WTC11 (cell line): ENCODE results near the gene GALNT2. TPM values are rescaled to one million over a fixed set of nuclear protein-coding genes. Genes with fewer than 3 reads are reported as not detected.
A peak's percentile ranks its signal among the peaks of the same experiment; 100 is the strongest.

Experiments
- ATAC-seq: fragments of 200-7000 bp; cut with Tn5 transposase; 2 replicates; pipeline ENCODE4 v1.10.0; 2021; ENCODE audit warnings: mild to moderate bottlenecking, moderate library complexity
- CTCF ChIA-PET: fragments of 300-600 bp; sonication (Branson Sonifier 250); formaldehyde crosslinking; loops from one replicate; lab custom pipeline; 2021; ENCODE audit warnings: antibody characterized with exemption; lab: Charles Lee
- POLR2A ChIA-PET: fragments of 350-600 bp; sonication (Branson Sonifier 250); formaldehyde crosslinking; loops from one replicate; lab custom pipeline; 2021; ENCODE audit warnings: antibody characterized with exemption; lab: Charles Lee
- DNase-seq: peaks from one replicate; pipeline ENCODE4 v3.0.0; 2021; ENCODE audit warnings: low spot score
- H3K27ac Mint-ChIP-seq: 2 replicates; pipeline ENCODE4 v1.8.0; 2021; ENCODE audit warnings: mixed read lengths
- H3K27me3 Mint-ChIP-seq: 2 replicates; pipeline ENCODE4 v1.8.0; 2021; ENCODE audit warnings: low read depth, mild to moderate bottlenecking, moderate library complexity, mixed read lengths
- H3K36me3 Mint-ChIP-seq: 2 replicates; pipeline ENCODE4 v1.8.0; 2021; ENCODE audit warnings: mixed read lengths
- H3K4me1 Mint-ChIP-seq: 2 replicates; pipeline ENCODE4 v1.8.0; 2022; ENCODE audit warnings: mixed read lengths
- H3K4me3 Mint-ChIP-seq: 2 replicates; pipeline ENCODE4 v1.8.0; 2021; ENCODE audit warnings: mild to moderate bottlenecking, moderate library complexity, mixed read lengths
- H3K9me3 Mint-ChIP-seq: 2 replicates; pipeline ENCODE4 v1.8.0; 2021; ENCODE audit warnings: mixed read lengths
- GRHL2 ChIP-seq: fragments of 250-450 bp; sonication (Bioruptor Pico); IDR thresholded peaks from 2 replicates; pipeline ENCODE4 v1.8.0; 2022; ENCODE audit warnings: mild to moderate bottlenecking, moderate library complexity; ENCODE audit not compliant: insufficient replicate concordance, severe bottlenecking
- SMAD4 ChIP-seq: sonication (generic); formaldehyde crosslinking; IDR thresholded peaks from 2 replicates; pipeline ENCODE4 v1.8.0; 2022; ENCODE audit warnings: mild to moderate bottlenecking, missing genetic modification reagents
- TEAD4 ChIP-seq: sonication (generic); formaldehyde crosslinking; IDR thresholded peaks from 2 replicates; pipeline ENCODE4 v1.8.0; 2022; ENCODE audit warnings: mild to moderate bottlenecking, missing genetic modification reagents
- ZNF121 ChIP-seq: sonication (generic); formaldehyde crosslinking; IDR thresholded peaks from 2 replicates; pipeline ENCODE4 v1.8.0; 2023; ENCODE audit warnings: missing genetic modification reagents
- ZNF416 ChIP-seq: fragments of 250-450 bp; sonication (Bioruptor Pico); IDR thresholded peaks from 2 replicates; pipeline ENCODE4 v1.9.0; 2021; ENCODE audit warnings: mild to moderate bottlenecking, inconsistent platforms
- total RNA-seq: library from RNA; stranded (reverse); gene quantifications from 3 replicates; pipeline ENCODE4 v1.2.3, GENCODE V29; 2021
- TF ChIP-seq, protein P1 (sequence below): sonication (generic); formaldehyde crosslinking; IDR thresholded peaks from 2 replicates; pipeline ENCODE4 v1.8.0; 2022; ENCODE audit warnings: mild to moderate bottlenecking, missing genetic modification reagents
- TF ChIP-seq, protein P2 (sequence below): sonication (generic); formaldehyde crosslinking; IDR thresholded peaks from 2 replicates; pipeline ENCODE4 v1.8.1; 2022; ENCODE audit warnings: mild to moderate bottlenecking, missing genetic modification reagents, moderate library complexity, borderline replicate concordance
- TF ChIP-seq, protein P3 (sequence below): sonication (generic); formaldehyde crosslinking; IDR thresholded peaks from 2 replicates; pipeline ENCODE4 v1.8.0; 2022; ENCODE audit warnings: missing genetic modification reagents
- TF ChIP-seq, protein P4 (sequence below): sonication (generic); formaldehyde crosslinking; IDR thresholded peaks from 2 replicates; pipeline ENCODE4 v1.8.1; 2023; ENCODE audit warnings: mild to moderate bottlenecking, missing genetic modification reagents, moderate library complexity

GALNT2 gene
- total RNA-seq, 1 experiment from 2014 or later = 74.8 TPM

DNA sequence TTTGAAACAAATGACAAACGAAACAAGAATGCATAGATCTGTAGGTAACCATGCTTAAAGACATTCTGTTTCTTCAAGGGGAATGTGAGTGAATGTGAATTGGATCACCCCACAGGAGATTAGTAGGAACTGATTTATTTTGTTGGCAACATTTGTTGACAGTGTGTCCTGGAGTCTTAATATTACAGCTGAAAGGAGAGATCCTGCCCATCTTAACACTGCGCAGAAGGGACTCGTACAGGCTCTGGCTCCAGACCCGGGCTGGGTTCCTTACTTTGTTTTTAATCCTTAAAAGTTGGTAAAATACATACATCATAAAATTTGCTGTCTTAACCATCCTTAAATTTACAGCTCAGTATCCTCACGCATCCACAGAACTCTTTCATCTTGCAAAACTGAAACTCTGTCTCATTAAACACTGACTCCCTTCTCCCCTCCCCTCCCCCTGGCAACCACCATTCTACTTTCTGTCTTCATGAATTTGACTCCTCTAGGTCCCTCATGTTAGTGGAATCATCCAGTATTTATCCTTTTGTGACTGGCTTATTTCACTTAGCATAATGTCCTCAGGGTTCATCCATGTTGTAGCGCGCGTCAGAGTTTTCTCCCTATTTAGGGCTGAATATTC, 74.1 kb downstream of the GALNT2 start (continued):
- TF ChIP-seq, protein P1, sequence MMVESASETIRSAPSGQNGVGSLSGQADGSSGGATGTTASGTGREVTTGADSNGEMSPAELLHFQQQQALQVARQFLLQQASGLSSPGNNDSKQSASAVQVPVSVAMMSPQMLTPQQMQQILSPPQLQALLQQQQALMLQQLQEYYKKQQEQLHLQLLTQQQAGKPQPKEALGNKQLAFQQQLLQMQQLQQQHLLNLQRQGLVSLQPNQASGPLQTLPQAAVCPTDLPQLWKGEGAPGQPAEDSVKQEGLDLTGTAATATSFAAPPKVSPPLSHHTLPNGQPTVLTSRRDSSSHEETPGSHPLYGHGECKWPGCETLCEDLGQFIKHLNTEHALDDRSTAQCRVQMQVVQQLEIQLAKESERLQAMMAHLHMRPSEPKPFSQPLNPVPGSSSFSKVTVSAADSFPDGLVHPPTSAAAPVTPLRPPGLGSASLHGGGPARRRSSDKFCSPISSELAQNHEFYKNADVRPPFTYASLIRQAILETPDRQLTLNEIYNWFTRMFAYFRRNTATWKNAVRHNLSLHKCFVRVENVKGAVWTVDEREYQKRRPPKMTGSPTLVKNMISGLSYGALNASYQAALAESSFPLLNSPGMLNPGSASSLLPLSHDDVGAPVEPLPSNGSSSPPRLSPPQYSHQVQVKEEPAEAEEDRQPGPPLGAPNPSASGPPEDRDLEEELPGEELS (CRISPR knock-in tag) = no peak
- no peak for TF ChIP-seq GRHL2 (CRISPR knock-in tag)
- TF ChIP-seq TEAD4 = no peak
- TF ChIP-seq SMAD4 (CRISPR knock-in tag) = no peak
- no peak for TF ChIP-seq ZNF416 (CRISPR knock-in tag)

- Mint-ChIP-seq H3K27ac (peak overlapping the region; percentile 32; the same call in 1 of the 2 replicates), H3K4me3 (no peak overlapping the region), H3K36me3 (no peaks in the 10 kb centered on the region), H3K9me3 (no peaks in the 10 kb centered on the region), H3K27me3 (no peaks in the 10 kb centered on the region), H3K4me1 (peaks cover 75% of the 10 kb centered on the region)
- peak; percentile 80; the same call in 1 of the 2 replicates for TF ChIP-seq ZNF121 (CRISPR knock-in tag)
- TF ChIP-seq, protein P2, sequence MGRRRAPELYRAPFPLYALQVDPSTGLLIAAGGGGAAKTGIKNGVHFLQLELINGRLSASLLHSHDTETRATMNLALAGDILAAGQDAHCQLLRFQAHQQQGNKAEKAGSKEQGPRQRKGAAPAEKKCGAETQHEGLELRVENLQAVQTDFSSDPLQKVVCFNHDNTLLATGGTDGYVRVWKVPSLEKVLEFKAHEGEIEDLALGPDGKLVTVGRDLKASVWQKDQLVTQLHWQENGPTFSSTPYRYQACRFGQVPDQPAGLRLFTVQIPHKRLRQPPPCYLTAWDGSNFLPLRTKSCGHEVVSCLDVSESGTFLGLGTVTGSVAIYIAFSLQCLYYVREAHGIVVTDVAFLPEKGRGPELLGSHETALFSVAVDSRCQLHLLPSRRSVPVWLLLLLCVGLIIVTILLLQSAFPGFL (CRISPR knock-in tag) = no peak
- DNase-seq = no peak
- POLR2A ChIA-PET = no interaction called here
- CTCF ChIA-PET = interaction anchor here (0.6 to 1.6 kb wide), 3 partner anchors 8 to 330 kb away, joined by 3 to 5 read pairs (median 4); no protein-coding TSS in a partner anchor
- no peak; the same call in 1 of the 2 replicates for ATAC-seq
These were observed 75.0 kb downstream of the GALNT2 start for GRCh38 chr1:230141797-230142607.

- no peak overlapping the region for H3K4me3 Mint-ChIP-seq
- TF ChIP-seq, protein P3, sequence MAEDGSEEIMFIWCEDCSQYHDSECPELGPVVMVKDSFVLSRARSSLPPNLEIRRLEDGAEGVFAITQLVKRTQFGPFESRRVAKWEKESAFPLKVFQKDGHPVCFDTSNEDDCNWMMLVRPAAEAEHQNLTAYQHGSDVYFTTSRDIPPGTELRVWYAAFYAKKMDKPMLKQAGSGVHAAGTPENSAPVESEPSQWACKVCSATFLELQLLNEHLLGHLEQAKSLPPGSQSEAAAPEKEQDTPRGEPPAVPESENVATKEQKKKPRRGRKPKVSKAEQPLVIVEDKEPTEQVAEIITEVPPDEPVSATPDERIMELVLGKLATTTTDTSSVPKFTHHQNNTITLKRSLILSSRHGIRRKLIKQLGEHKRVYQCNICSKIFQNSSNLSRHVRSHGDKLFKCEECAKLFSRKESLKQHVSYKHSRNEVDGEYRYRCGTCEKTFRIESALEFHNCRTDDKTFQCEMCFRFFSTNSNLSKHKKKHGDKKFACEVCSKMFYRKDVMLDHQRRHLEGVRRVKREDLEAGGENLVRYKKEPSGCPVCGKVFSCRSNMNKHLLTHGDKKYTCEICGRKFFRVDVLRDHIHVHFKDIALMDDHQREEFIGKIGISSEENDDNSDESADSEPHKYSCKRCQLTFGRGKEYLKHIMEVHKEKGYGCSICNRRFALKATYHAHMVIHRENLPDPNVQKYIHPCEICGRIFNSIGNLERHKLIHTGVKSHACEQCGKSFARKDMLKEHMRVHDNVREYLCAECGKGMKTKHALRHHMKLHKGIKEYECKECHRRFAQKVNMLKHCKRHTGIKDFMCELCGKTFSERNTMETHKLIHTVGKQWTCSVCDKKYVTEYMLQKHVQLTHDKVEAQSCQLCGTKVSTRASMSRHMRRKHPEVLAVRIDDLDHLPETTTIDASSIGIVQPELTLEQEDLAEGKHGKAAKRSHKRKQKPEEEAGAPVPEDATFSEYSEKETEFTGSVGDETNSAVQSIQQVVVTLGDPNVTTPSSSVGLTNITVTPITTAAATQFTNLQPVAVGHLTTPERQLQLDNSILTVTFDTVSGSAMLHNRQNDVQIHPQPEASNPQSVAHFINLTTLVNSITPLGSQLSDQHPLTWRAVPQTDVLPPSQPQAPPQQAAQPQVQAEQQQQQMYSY (CRISPR knock-in tag) = no peak
- TF ChIP-seq, protein P4, sequence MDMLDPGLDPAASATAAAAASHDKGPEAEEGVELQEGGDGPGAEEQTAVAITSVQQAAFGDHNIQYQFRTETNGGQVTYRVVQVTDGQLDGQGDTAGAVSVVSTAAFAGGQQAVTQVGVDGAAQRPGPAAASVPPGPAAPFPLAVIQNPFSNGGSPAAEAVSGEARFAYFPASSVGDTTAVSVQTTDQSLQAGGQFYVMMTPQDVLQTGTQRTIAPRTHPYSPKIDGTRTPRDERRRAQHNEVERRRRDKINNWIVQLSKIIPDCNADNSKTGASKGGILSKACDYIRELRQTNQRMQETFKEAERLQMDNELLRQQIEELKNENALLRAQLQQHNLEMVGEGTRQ (CRISPR knock-in tag) = no peak
- H3K36me3 Mint-ChIP-seq = no peaks in the 10 kb centered on the region
- no peak for ATAC-seq
- no peaks in the 10 kb centered on the region for H3K27me3 Mint-ChIP-seq
- no peaks in the 10 kb centered on the region for H3K9me3 Mint-ChIP-seq
- H3K4me1 Mint-ChIP-seq = peaks cover 78% of the 10 kb centered on the region
- no peak for DNase-seq
- peak overlapping the region; percentile 32 for H3K27ac Mint-ChIP-seq
- CTCF ChIA-PET = interaction anchor here (0.6 to 1.6 kb wide), 2 partner anchors 22 to 331 kb away, joined by 3 to 4 read pairs; no protein-coding TSS in a partner anchor
- POLR2A ChIA-PET = no interaction called here
These were observed 75.7 kb downstream of the GALNT2 start for GRCh38 chr1:230142608-230143210.
